Astrocyte (in vitro differentiated cells and primary cell): ENCODE results near the gene FEM1A.

Experiments used
- EZH2 ChIP-seq: IDR thresholded peaks from 2 replicates; pipeline ENCODE4 v1.6.1; 2012; ENCODE audit warnings: mild to moderate bottlenecking, low read length, inconsistent platforms; ENCODE audit not compliant: insufficient read depth
- TF ChIP-seq, protein P1 (sequence below): IDR thresholded peaks from 2 replicates; pipeline ENCODE4 v1.5.1; 2011; ENCODE audit warnings: low read depth, mild to moderate bottlenecking, inconsistent platforms, low read length, moderate library complexity; ENCODE audit not compliant: insufficient read depth

DNA sequence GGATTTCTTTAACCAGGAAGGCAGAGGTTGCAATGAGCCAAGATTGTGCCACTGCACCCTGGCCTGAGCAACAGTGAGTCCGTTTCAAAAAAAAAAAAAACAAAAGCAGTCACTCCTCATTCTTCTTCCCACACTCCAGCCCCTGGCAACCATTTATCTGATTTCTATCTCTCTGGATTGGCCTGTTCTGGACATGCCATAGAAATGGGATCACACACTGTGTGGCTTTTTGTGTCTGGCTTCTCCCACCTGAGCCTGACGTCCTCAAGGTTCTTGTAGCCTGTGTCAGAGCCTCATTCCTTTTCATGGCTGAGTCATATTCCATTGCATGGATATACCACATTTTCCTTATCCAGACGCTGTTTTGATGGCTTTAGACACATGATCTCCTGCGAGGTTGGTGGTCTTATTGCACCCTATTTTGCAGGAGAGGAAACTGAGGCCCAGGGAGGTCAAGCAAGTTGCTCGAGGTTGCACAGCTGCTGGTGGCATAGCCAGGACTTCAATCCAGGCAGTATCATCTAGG, 15.8 kb upstream of the FEM1A start:
- TF ChIP-seq, protein P1, sequence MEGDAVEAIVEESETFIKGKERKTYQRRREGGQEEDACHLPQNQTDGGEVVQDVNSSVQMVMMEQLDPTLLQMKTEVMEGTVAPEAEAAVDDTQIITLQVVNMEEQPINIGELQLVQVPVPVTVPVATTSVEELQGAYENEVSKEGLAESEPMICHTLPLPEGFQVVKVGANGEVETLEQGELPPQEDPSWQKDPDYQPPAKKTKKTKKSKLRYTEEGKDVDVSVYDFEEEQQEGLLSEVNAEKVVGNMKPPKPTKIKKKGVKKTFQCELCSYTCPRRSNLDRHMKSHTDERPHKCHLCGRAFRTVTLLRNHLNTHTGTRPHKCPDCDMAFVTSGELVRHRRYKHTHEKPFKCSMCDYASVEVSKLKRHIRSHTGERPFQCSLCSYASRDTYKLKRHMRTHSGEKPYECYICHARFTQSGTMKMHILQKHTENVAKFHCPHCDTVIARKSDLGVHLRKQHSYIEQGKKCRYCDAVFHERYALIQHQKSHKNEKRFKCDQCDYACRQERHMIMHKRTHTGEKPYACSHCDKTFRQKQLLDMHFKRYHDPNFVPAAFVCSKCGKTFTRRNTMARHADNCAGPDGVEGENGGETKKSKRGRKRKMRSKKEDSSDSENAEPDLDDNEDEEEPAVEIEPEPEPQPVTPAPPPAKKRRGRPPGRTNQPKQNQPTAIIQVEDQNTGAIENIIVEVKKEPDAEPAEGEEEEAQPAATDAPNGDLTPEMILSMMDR, result no peak
- no peak for TF ChIP-seq EZH2
